ENCODE data around the gene CIP2A.
"Not testable (repeated sequence)": the region's sequence is repeated elsewhere in the genome, so short reads cannot be mapped to it uniquely, and the experiment has no call there.

The CIP2A gene

GRCh38 chr3:108589081-108589997 is at the start of gene CIP2A, which contains the start of gene DZIP3:
CIP2A (minus strand) TSS chr3:108589438; CDS start chr3:108589375, 63 bp downstream.
DZIP3 (plus strand) TSS chr3:108589722; CDS start chr3:108605407, 15,685 bp downstream.
- peak; percentile 86 to 89 for DNase-seq

- DNase-seq, result no peak
Measured at GRCh38 chr3:108629974-108630373, 40.7 kb upstream of the CIP2A start.

- DNase-seq, result no peak
Measured at GRCh38 chr3:108623504-108623903, 34.3 kb upstream of the CIP2A start.

GRCh38 chr3:108620250-108620649 is 31.0 kb upstream of the CIP2A start:
- no peak for DNase-seq

GRCh38 chr3:108616090-108616489 is 26.9 kb upstream of the CIP2A start:
- not testable (repeated sequence) for DNase-seq

GRCh38 chr3:108610651-108611050 is 21.4 kb upstream of the CIP2A start:
- no peak for DNase-seq

- DNase-seq, result no peak
Measured at GRCh38 chr3:108608750-108609149, 19.5 kb upstream of the CIP2A start.

GRCh38 chr3:108605491-108605890 is 16.3 kb upstream of the CIP2A start:
- no peak for DNase-seq

- DNase-seq, result no peak
Measured at GRCh38 chr3:108605028-108605427, 15.8 kb upstream of the CIP2A start.

GRCh38 chr3:108603691-108604090 is 14.5 kb upstream of the CIP2A start:
- peak in 1 of 2 experiments; percentile 30 for DNase-seq

GRCh38 chr3:108602935-108603294 is 13.7 kb upstream of the CIP2A start:
- DNase-seq, result no peak

- DNase-seq, result no peak
Measured at GRCh38 chr3:108602249-108602934, 13.2 kb upstream of the CIP2A start.

GRCh38 chr3:108599677-108600409 is 10.6 kb upstream of the CIP2A start:
- DNase-seq, result no peak

- no peak for DNase-seq
Measured at GRCh38 chr3:108598375-108598774, 9.1 kb upstream of the CIP2A start.

GRCh38 chr3:108595321-108595720 is 6.1 kb upstream of the CIP2A start:
- no peak for DNase-seq

GRCh38 chr3:108590460-108590859 is 1.2 kb upstream of the CIP2A start:
- no peak for DNase-seq

GRCh38 chr3:108589998-108590323 is 723 bp upstream of the CIP2A start:
- no peak for DNase-seq

GRCh38 chr3:108588601-108589000 is 637 bp downstream of the CIP2A start:
- peak; percentile 79 to 80 for DNase-seq

GRCh38 chr3:108578064-108578463 is 11.2 kb downstream of the CIP2A start:
- DNase-seq, result no peak

GRCh38 chr3:108569336-108569735 is 19.9 kb downstream of the CIP2A start:
- no peak for DNase-seq

GRCh38 chr3:108566599-108566998 is 22.6 kb downstream of the CIP2A start:
- DNase-seq, result no peak

GRCh38 chr3:108565506-108565905 is 23.7 kb downstream of the CIP2A start:
- no peak for DNase-seq

GRCh38 chr3:108564564-108564963 is 24.7 kb downstream of the CIP2A start:
- no peak for DNase-seq

All from AML-193 (cell line).